IPS-NIHi7 (cell line): Measurements from ENCODE around the gene NAT9.

Experiments used
- DNase-seq: peaks from one replicate; pipeline ENCODE4 v3.0.0; 2012; ENCODE audit warnings: mixed read lengths; ENCODE audit errors: extremely low spot score

The NAT9 gene

GRCh38 chr17:74729368-74729767 lies 46.8 kb downstream of the NAT9 start:
- no peak for DNase-seq

DNA sequence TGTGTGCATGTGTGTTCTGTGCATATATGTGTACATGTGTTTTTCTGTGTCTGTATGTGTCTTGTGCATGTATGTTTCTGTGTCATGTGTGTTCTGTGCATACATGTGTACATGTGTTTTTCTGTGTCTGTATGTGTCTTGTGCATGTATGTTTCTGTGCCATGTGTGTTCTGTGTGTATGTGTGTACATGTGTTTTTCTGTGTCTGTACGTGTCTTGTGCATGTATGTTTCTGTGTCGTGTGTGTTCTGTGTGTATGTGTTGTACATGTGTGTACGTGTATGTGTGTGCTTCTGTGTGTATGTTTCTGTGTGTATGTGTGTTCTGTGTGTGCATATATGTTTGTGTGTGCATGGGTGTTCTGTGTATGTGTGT lies 47.5 kb downstream of the NAT9 start:
- DNase-seq, result no peak

- no peak for DNase-seq
Measured at GRCh38 chr17:74728033-74728701, 48.0 kb downstream of the NAT9 start.

GRCh38 chr17:74725111-74725510 lies 51.0 kb downstream of the NAT9 start:
- no peak for DNase-seq

GRCh38 chr17:74723891-74724290 lies 52.3 kb downstream of the NAT9 start:
- no peak for DNase-seq

- DNase-seq, result no peak
Measured at GRCh38 chr17:74722782-74723181, 53.4 kb downstream of the NAT9 start.
